Neuron (in vitro differentiated cells): Measurements from ENCODE around the gene CAPN14.
"Not testable (repeated sequence)": the region's sequence is repeated elsewhere in the genome, so short reads cannot be mapped to it uniquely, and the experiment has no call there.

Experiments used
- H2AFZ ChIP-seq: one replicate; pipeline ENCODE4 v1.6.1; 2013; ENCODE audit warnings: low read depth, mild to moderate bottlenecking, inconsistent platforms, low read length, moderate library complexity
- H3K27me3 ChIP-seq: one replicate; pipeline ENCODE4 v1.6.1; 2013; ENCODE audit warnings: low read length; ENCODE audit not compliant: insufficient read depth
- H3K36me3 ChIP-seq: one replicate; pipeline ENCODE4 v1.6.1; 2013; ENCODE audit warnings: low read length; ENCODE audit not compliant: insufficient read depth
- H3K4me1 ChIP-seq: one replicate; pipeline ENCODE4 v1.6.1; 2013; ENCODE audit warnings: low read length; ENCODE audit not compliant: insufficient read depth
- H3K4me3 ChIP-seq: 2 replicates; pipeline ENCODE4 v1.5.1; 2013; ENCODE audit warnings: mild to moderate bottlenecking, low read length, moderate library complexity
- H3K9me3 ChIP-seq: one replicate; pipeline ENCODE4 v1.6.1; 2013; ENCODE audit warnings: low read length

The CAPN14 gene

DNA sequence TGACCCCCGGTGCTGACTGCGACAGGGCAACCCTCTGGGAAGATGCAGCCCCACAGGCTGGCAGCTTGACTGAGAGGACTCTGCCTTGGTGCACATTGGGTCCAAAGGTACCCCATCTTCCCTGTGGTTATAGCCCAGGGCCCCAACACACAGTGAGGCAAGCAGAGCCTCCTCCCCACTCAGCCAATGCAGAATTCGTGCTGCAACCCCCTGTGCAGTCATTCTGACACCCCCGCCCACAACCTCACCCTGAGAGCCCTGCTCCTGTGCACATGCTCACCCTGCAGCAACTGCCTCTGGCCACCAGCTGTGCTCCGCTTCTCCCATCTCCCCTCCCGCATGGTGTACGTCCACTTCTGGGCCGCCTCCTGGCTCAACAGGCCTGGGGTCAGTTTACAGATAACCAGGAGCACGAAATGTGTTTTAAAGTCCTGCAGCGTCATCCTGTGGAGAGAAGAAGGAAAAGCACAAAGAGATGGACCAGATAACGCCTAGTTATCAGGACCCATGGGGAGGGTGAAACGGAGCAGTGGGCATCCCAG is 24.4 kb downstream of the CAPN14 start:
- Histone ChIP-seq H2AFZ (no peak overlapping the region), H3K9me3 (no peaks in the 10 kb centered on the region), H3K4me3 (no peak overlapping the region), H3K36me3 (no peaks in the 10 kb centered on the region), H3K27me3 (peaks cover 7% of the 10 kb centered on the region), H3K4me1 (no peaks in the 10 kb centered on the region)

DNA sequence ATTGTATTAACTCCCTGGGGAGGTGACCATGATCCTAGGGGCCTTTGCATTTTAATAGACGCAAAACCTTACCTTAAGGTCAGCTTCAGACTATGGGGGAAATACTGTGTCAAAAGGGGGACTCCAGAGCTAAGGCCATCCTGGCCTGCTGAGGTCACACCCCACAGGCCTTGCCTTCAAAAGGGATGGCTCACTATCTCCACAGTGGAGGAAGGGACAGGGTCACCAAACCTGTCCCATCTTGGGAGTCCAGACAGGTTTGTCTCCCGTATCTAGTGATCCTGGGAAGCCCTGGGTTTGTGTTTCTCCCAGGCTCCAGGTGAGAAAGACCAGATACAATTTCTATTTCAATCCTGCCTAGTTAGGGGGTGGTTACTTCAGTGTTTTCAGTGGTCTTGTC is 24.9 kb downstream of the CAPN14 start:
- Histone ChIP-seq H3K4me1 (no peaks in the 10 kb centered on the region), H3K27me3 (peaks cover 7% of the 10 kb centered on the region), H3K36me3 (no peaks in the 10 kb centered on the region), H3K4me3 (no peak overlapping the region), H2AFZ (no peak overlapping the region), H3K9me3 (no peaks in the 10 kb centered on the region)

DNA sequence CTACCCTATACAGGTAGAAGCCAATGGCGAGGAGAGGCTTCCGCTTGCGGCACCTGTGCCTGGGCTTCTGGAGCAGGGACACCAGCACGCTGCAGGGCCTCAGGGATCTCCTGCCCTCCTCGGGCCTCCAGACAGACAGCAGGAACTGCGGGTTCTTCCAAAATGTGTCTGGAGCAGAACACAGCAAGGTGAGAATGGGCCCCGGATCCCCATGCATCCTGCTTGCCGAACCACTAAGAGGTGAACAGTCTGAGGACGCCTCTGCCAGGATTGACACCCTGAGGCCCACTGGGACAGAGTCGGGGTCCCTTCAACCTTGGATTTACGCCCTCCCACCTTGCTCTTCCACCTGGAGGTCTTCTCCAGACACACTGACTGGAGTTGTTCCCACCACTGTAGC is 25.4 kb downstream of the CAPN14 start:
- H2AFZ ChIP-seq, result no peak overlapping the region

DNA sequence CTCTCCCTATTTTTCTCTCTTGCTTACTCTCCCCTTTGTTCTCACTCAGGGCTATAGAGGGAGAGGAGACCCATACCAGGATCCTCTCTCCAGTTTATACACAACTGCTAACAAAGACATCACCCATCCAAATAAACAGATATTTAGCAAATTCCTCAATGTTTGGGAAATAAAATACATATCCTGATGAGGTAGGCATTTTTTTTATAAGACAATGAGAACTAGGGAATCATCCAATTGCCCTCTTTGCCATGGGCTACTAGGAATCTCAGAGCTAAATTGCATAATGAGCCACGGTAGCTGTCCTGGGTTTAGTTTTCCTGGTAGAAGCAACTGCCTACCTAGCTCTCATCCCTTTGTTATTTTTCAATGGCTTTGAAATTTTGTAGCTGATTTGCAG is 27.1 kb downstream of the CAPN14 start:
- H3K4me1 ChIP-seq, result no peaks in the 10 kb centered on the region
- no peak overlapping the region for H2AFZ ChIP-seq
- H3K36me3 ChIP-seq, result no peaks in the 10 kb centered on the region
- peaks cover 7% of the 10 kb centered on the region for H3K27me3 ChIP-seq
- H3K4me3 ChIP-seq, result no peak overlapping the region
- H3K9me3 ChIP-seq, result no peaks in the 10 kb centered on the region

More for the DNA sequence above, 25.4 kb downstream of the CAPN14 start:
- Histone ChIP-seq H3K4me3 (no peak overlapping the region), H3K4me1 (no peaks in the 10 kb centered on the region), H3K36me3 (no peaks in the 10 kb centered on the region), H3K27me3 (peaks cover 7% of the 10 kb centered on the region), H3K9me3 (no peaks in the 10 kb centered on the region)

DNA sequence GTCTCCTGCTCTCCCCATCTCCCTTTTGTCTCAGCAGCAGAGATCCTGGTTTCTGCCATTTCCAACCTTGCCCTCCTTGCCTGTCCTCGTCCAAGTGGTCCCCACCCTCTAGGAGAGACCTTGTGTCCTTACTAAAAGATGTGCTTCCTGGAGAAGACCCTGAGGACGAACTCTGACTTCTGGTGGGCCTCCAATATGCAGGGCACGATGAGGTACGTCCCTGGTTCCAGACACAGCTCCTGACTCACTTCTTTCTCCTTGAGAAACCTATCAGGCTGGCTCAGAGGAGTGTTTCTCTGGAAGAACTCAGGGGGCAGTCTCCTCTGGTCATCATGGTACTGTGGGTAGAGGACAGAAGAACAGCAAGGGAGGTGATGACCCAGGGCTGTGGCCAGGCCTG is 28.2 kb downstream of the CAPN14 start:
- H2AFZ ChIP-seq, result no peak overlapping the region
- no peaks in the 10 kb centered on the region for H3K9me3 ChIP-seq
- no peaks in the 10 kb centered on the region for H3K36me3 ChIP-seq
- no peak overlapping the region for H3K4me3 ChIP-seq
- H3K4me1 ChIP-seq, result no peaks in the 10 kb centered on the region
- H3K27me3 ChIP-seq, result peaks cover 7% of the 10 kb centered on the region

DNA sequence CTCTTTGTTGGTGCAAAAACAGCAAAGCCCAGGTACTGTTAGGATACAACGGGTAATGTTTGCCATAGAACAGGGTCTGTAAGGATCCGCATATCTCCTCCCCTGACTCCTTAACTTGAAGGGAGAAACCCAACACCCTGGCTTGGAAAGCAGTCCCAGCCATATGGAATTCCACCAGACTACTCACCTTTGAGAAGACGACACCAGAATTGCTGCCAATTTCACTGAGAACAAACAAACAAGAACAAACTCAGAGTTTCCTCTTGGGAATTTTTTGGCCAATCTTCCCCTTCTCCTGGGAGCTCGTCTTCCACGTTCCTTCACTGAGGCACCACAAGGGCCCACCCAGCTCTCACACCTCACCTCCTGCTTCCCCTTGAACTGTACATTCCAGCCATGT is 29.2 kb downstream of the CAPN14 start:
- no peak overlapping the region for H3K4me3 ChIP-seq
- no peak overlapping the region for H2AFZ ChIP-seq
- H3K27me3 ChIP-seq, result peaks cover 7% of the 10 kb centered on the region
- H3K36me3 ChIP-seq, result no peaks in the 10 kb centered on the region
- no peaks in the 10 kb centered on the region for H3K4me1 ChIP-seq
- no peaks in the 10 kb centered on the region for H3K9me3 ChIP-seq

DNA sequence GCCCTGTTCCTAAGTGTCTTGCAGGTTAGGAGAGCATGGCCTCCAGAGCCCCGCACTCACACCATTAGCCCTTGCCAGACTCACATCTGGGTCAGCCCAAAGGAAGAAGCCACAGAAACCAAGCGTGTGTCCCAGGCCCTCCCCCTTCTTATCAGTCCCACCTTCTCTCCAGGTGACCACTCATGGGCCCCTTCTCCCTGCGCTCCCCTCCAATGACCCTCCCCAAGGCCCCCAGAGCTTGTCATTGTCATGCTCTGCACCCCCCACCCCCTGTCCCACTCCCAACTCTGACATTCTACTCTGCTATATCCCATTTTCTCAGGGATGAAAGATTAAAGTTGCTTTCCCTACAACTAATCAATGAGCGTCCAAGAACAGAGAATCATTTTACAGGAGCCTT is 30.1 kb downstream of the CAPN14 start:
- no peak overlapping the region for H2AFZ ChIP-seq
- H3K27me3 ChIP-seq, result peaks cover 4% of the 10 kb centered on the region
- H3K4me1 ChIP-seq, result no peaks in the 10 kb centered on the region
- no peaks in the 10 kb centered on the region for H3K9me3 ChIP-seq
- no peaks in the 10 kb centered on the region for H3K36me3 ChIP-seq
- H3K4me3 ChIP-seq, result no peak overlapping the region

DNA sequence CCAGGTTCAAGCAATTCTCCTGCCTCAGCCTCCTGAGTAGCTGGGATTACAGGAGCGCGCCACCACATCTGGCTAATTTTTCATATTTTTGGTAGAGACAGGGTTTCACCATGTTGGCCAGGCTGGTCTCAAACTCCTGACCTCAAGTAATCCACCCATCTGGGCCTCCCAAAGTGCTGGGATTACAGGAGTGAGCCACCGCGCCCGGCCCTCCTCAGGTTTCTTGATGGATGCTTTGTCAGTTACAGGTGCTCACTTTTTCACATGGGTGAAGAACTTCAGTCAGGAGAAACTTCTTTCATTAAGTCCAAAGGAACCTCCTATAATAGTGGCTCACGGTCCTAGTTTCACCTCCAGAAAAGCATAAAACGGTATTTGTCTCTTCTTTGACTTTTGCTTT is 33.3 kb downstream of the CAPN14 start:
- H2AFZ ChIP-seq, H3K36me3 ChIP-seq, H3K9me3 ChIP-seq, H3K27me3 ChIP-seq, H3K4me3 ChIP-seq, H3K4me1 ChIP-seq: not testable (repeated sequence)

DNA sequence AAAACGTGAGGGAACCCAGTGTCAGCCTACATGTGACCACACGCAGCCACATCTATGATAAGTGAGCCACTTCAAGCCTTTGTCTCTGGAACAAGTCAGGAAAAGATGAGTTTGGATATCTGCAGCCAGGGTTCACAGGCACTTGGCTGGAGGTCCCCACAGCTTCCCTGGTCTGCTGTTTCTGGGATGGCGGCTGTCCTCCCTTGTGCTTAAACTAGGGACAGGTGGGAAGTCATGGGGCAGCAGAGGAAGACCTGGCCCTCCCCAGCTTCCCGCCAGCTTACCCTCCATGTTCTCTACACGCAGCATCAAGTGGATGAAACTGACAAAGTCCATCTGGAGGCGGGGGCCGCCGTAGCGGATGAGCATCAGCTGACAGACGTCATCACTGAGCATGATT is 40.6 kb downstream of the CAPN14 start:
- Histone ChIP-seq H3K4me1 (no peaks in the 10 kb centered on the region), H3K9me3 (no peaks in the 10 kb centered on the region), H3K4me3 (no peak overlapping the region), H3K27me3 (peaks cover 6% of the 10 kb centered on the region), H3K36me3 (no peaks in the 10 kb centered on the region), H2AFZ (no peak overlapping the region)

DNA sequence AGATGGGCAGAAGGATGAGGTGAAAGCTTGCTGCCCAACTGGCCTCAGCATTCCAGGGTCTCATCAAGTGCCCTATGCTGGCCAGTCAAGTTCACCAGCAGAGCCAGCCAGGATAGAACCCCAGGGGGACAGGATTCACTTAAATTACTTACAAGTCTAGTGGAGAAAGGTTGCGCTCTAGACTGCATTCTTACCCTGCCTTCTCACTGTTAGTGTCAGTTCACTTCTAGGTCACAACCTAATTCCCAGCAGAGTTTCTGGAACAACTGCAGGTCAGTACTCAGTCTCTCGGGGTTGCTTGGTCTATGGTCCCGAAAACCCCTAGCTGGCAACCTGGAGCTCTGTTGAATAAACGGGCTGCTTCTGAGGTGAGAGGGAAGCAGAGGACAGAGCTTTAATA is 46.2 kb downstream of the CAPN14 start:
- no peaks in the 10 kb centered on the region for H3K4me1 ChIP-seq
- H3K27me3 ChIP-seq, result peaks cover 6% of the 10 kb centered on the region
- no peaks in the 10 kb centered on the region for H3K9me3 ChIP-seq
- no peaks in the 10 kb centered on the region for H3K36me3 ChIP-seq
- H2AFZ ChIP-seq, result no peak overlapping the region
- no peak overlapping the region for H3K4me3 ChIP-seq

DNA sequence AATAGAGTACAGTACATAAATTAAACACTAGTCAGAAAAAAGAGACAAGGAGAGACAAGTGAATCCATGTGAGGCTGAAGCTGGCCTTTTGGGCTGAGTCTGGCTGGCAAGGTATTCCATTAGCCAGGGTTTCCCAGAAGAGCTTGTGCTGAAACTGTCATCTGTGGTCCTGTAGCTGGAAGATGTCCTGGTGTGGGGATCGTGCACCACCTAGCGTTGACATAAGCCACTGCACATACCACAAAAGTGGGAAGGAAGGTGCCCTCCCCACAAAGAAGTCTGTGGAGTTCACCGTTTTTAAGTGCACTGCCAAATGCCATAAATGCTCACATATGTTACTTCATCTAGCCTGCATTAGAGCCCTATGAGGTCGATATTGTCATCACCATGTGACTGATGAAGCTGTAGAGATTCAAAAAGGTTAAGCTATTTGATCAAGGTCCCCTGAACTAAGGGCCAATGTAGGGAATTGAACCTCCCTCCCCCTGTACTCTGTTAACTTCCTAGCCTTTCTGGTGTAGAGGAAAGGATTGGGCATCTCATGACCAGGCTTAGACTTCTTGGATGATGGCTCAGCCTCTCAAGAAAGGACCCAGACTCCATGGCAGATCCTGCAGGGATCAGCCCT is 47.1 kb downstream of the CAPN14 start:
- Histone ChIP-seq H3K36me3 (no peaks in the 10 kb centered on the region), H3K4me1 (no peaks in the 10 kb centered on the region), H3K9me3 (no peaks in the 10 kb centered on the region), H3K4me3 (no peak overlapping the region), H3K27me3 (peaks cover 6% of the 10 kb centered on the region), H2AFZ (no peak overlapping the region)

DNA sequence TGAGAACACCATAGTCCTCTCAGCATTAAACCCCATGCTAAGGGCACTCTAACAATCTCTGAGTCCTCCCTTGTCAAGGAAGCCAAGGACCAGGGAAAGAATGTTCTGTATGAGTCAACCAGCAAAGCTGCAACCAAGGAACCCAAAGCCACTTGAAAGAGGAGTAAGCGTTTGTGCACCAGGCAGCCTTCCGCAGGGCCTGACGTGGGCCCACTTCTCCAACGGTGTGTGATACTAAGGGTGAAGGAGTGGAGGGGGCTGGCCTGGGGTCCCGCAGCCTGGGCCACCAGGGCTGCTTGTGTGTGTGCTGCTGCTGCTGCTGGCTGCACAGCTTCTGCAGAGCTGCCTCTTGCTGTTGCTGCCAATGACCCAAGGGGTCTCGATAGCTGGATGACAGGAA is 49.0 kb downstream of the CAPN14 start:
- H3K36me3 ChIP-seq, result no peaks in the 10 kb centered on the region
- no peaks in the 10 kb centered on the region for H3K9me3 ChIP-seq
- H3K27me3 ChIP-seq, result peaks cover 6% of the 10 kb centered on the region
- no peaks in the 10 kb centered on the region for H3K4me1 ChIP-seq
- no peak overlapping the region for H2AFZ ChIP-seq
- H3K4me3 ChIP-seq, result no peak overlapping the region

DNA sequence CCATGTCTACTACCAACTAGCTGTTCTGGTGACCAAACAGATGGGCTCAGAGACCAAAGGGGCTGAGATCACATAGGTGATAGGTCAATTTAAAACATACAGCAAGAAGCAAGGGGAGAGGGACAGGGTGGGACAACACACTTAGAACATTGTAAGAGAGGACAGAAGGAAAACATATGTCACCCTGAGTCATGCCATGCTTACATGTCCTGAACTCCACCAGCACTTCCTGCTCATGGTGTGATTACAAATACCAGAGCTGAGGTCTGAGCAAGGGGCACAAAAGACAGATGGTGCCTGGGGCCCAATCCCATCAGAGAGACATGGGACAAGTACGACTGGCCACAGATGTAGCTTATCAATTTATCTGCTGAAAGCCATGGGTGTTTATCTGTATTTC is 50.4 kb downstream of the CAPN14 start:
- no peaks in the 10 kb centered on the region for H3K4me1 ChIP-seq
- no peaks in the 10 kb centered on the region for H3K36me3 ChIP-seq
- no peak overlapping the region for H2AFZ ChIP-seq
- H3K4me3 ChIP-seq, result no peak overlapping the region
- peaks cover 1% of the 10 kb centered on the region for H3K27me3 ChIP-seq
- H3K9me3 ChIP-seq, result no peaks in the 10 kb centered on the region

DNA sequence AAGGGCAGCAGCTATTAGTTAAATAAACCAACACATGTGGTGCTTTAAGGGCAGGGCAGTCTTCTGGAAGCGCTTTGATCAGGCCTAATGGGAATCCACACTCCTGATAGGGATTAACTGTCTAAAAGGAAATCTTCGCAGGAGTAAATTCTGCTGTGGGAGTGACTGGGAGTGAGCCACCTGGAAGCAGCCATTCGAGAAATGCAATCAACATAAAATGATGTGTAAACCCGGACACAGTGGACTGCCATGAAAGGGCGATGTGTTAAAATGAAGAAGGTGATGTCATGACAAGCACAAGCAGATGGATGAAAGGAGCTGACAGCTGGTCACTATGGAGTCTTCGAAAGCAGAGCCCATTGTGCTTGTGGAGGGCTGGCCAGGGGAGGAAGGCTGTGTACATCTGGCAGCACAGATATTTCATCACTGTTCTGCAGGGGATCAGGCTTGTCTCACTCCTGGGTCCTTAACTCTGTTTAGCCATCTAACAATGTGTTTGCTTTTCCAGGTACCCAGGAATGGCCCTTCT is 54.2 kb downstream of the CAPN14 start:
- H3K4me1 ChIP-seq, result no peaks in the 10 kb centered on the region
- H3K27me3 ChIP-seq, result no peaks in the 10 kb centered on the region
- no peak overlapping the region for H3K4me3 ChIP-seq
- H3K36me3 ChIP-seq, result no peaks in the 10 kb centered on the region
- no peaks in the 10 kb centered on the region for H3K9me3 ChIP-seq
- no peak overlapping the region for H2AFZ ChIP-seq
